Endothelial cell of umbilical vein (primary cell): ENCODE results near the gene HECTD2. TPM values are rescaled to one million over a fixed set of nuclear protein-coding genes. Genes with fewer than 3 reads are reported as not detected.

Experiments
- BruUV-seq: library from RNA; stranded (reverse); fragments of 400-500 nt; replicated peaks from 2 replicates; lab custom pipeline; 2021; lab: Mats Ljungman, UMichigan
- CTCF ChIA-PET: fragments of 300-600, 350-600 bp; sonication (Branson Sonifier 250); formaldehyde crosslinking; loops from one replicate; lab custom pipeline; 2021; ENCODE audit warnings: antibody characterized with exemption, inconsistent platforms; lab: Charles Lee
- POLR2A ChIA-PET: fragments of 300-600, 350-600 bp; sonication (Branson Sonifier 250); formaldehyde crosslinking; loops from one replicate; lab custom pipeline; 2021; ENCODE audit warnings: antibody characterized with exemption, inconsistent platforms; lab: Charles Lee
- DNase-seq: peaks from one replicate; pipeline ENCODE4 v3.0.0-alpha.2; 2011; ENCODE audit warnings: low read depth, low spot score
- FAIRE-seq: peaks from 2 replicates; lab custom pipeline; 2011; peaks lifted over from hg19 to GRCh38; lab: Jason Lieb, UNC
- H2AFZ ChIP-seq: 2 replicates; pipeline ENCODE4 v1.6.0; 2012; ENCODE audit warnings: low read depth, low read length, control low read depth, inconsistent platforms
- H3K27ac ChIP-seq: 2 replicates; pipeline ENCODE4 v1.5.1; 2011; ENCODE audit warnings: low read depth, mild to moderate bottlenecking, control low read depth, low read length, moderate library complexity; ENCODE audit not compliant: insufficient read depth
- H3K27me3 ChIP-seq, 2 experiments: 2 replicates each; pipeline versions ENCODE4 v1.6.0 to v1.6.1; 2011; ENCODE audit warnings: low read length in 2 of 2, mixed read lengths in 1 of 2; ENCODE audit not compliant: control insufficient read depth in 2 of 2, insufficient read depth in 2 of 2
- H3K36me3 ChIP-seq, 2 experiments: 2 replicates in 1 of 2; 3 replicates in 1 of 2; pipeline ENCODE4 v1.5.1; 2011; ENCODE audit warnings: low read length in 2 of 2, mild to moderate bottlenecking in 1 of 2, moderate library complexity in 1 of 2; ENCODE audit not compliant: control insufficient read depth in 2 of 2, insufficient read depth in 2 of 2; ENCODE audit errors: extremely low read depth in 1 of 2
- H3K4me1 ChIP-seq: 3 replicates; pipeline ENCODE4 v1.5.1; 2011; ENCODE audit warnings: mild to moderate bottlenecking, low read length; ENCODE audit not compliant: control insufficient read depth, insufficient read depth; ENCODE audit errors: extremely low read depth
- H3K4me2 ChIP-seq: 2 replicates; pipeline ENCODE4 v1.6.1; 2011; ENCODE audit warnings: low read length, control low read depth, mixed read lengths; ENCODE audit not compliant: insufficient read depth
- H3K4me3 ChIP-seq, 3 experiments: fragments of 200-600 bp in 1 of 3; sonication (generic), shearing (Covaris generic) in 1 of 3; replicated peaks in 1 of 3; 2 replicates each; pipeline ENCODE4 v1.5.1; 2011 to 2016; ENCODE audit warnings: control low read depth in 3 of 3, low read length in 3 of 3, mild to moderate bottlenecking in 2 of 3, inconsistent platforms in 1 of 3, low read depth in 1 of 3, moderate library complexity in 1 of 3; ENCODE audit not compliant: insufficient read depth in 1 of 3
- H3K79me2 ChIP-seq: 2 replicates; pipeline ENCODE4 v1.6.0; 2012; ENCODE audit warnings: low read length, inconsistent platforms; ENCODE audit not compliant: control insufficient read depth, insufficient read depth
- H3K9ac ChIP-seq: replicated peaks from 2 replicates; pipeline ENCODE3; 2011; ENCODE audit warnings: low read length, control low read depth; ENCODE audit not compliant: insufficient read depth; ENCODE audit errors: extremely low read depth
- H3K9me1 ChIP-seq: replicated peaks from 3 replicates; pipeline ENCODE4 v1.6.0; 2011; ENCODE audit warnings: mild to moderate bottlenecking, low read length; ENCODE audit not compliant: control insufficient read depth, insufficient read depth; ENCODE audit errors: extremely low read depth
- H3K9me3 ChIP-seq: replicated peaks from 2 replicates; pipeline ENCODE4 v1.5.1; 2012; ENCODE audit warnings: low read length, inconsistent platforms; ENCODE audit not compliant: control insufficient read depth, insufficient read depth
- H4K20me1 ChIP-seq: replicated peaks from 2 replicates; pipeline ENCODE3; 2011; ENCODE audit warnings: mild to moderate bottlenecking, low read length; ENCODE audit not compliant: control insufficient read depth, insufficient read depth; ENCODE audit errors: extremely low read depth
- EZH2 ChIP-seq: IDR thresholded peaks from 2 replicates; pipeline ENCODE4 v1.6.1; 2012; ENCODE audit warnings: borderline replicate concordance, low read depth, mild to moderate bottlenecking, moderate library complexity, low read length, inconsistent platforms; ENCODE audit not compliant: severe bottlenecking
- GATA2 ChIP-seq: IDR thresholded peaks from 2 replicates; pipeline ENCODE4 v1.7.0; 2011; ENCODE audit warnings: low read depth, mild to moderate bottlenecking, moderate library complexity, mixed read lengths, low read length; ENCODE audit not compliant: insufficient read length, insufficient read depth
- JUN ChIP-seq: IDR thresholded peaks from 2 replicates; pipeline ENCODE4 v1.6.1; 2011; ENCODE audit warnings: borderline replicate concordance, low read depth; ENCODE audit not compliant: insufficient read length, insufficient read depth
- MYC ChIP-seq: IDR thresholded peaks from one replicate; pipeline ENCODE4 v1.6.1; 2011; ENCODE audit warnings: mild to moderate bottlenecking, low read depth, low read length
- POLR2A ChIP-seq: IDR thresholded peaks from 2 replicates; pipeline ENCODE4 v1.6.1; 2012; ENCODE audit warnings: low read depth, mild to moderate bottlenecking, control low read depth, low read length
- dilution Hi-C: fragments of 300-500 bp; cut with MboI; formaldehyde crosslinking; loops from one replicate; pipeline ENCODE4 v1.15.0; 2019; ENCODE audit warnings: low sequenced_read_pairs; ENCODE audit not compliant: extremely low pct_ligation_motif_present
- intact Hi-C: fragments of 100-400 bp; cut with micrococcal nuclease; formaldehyde crosslinking; loops from one replicate; pipeline ENCODE4 v1.10.0; 2022
- polyA plus RNA-seq, 4 experiments: library from polyadenylated mRNA; depleted of rRNA in 3 of 4; stranded (reverse) in 3 of 4; unstranded in 1 of 4; fragments of >200 nt; gene quantifications; 2 replicates each; pipeline versions ENCODE4 v1.2.1 to v1.2.3, GENCODE V29; 2011 to 2012; ENCODE audit warnings: missing spikeins in 1 of 4
- total RNA-seq: library from RNA; stranded (reverse); gene quantifications from 2 replicates; pipeline ENCODE4 v1.2.3, GENCODE V29; 2021
- TF ChIP-seq, protein P1 (sequence below), 2 donors: IDR thresholded peaks; 1 replicate in 1 of 2; 2 replicates in 1 of 2; pipeline ENCODE4 v1.5.1; 2011; ENCODE audit warnings: low read length in 2 of 2, mild to moderate bottlenecking in 2 of 2, moderate library complexity in 2 of 2, control low read depth in 1 of 2, inconsistent platforms in 1 of 2, low read depth in 1 of 2; ENCODE audit not compliant: insufficient read depth in 1 of 2; ENCODE audit errors: extremely low read depth in 1 of 2

The HECTD2 gene
- total and polyA plus RNA-seq, 2 donors (not counting 3 experiments of a cell fraction or from before 2014, with no cell fraction given), result 4.2 to 10.7 TPM

DNA sequence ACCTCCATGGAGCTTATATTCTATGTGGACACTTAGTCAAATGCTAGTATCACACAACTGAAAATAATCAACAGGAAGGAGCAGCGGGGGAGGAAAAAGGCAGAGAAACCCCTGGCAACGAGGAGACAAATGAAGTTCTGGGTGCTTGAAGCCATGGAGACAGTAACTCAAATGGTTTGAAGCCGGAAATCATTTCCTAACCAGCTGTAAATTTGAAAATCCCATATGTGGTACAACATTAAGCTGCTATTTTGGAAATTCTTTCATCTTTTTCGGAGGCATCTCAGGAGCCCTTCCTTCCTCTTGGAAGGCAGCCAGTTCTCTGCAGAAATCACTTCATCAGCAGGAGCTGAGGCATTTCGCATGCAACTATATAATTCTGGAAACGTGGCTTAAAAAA, 131.3 kb downstream of the HECTD2 start:
- dilution Hi-C loops, result no loop called here
- DNase-seq (no peak), FAIRE-seq (no peak)
- TF ChIP-seq, protein P1, sequence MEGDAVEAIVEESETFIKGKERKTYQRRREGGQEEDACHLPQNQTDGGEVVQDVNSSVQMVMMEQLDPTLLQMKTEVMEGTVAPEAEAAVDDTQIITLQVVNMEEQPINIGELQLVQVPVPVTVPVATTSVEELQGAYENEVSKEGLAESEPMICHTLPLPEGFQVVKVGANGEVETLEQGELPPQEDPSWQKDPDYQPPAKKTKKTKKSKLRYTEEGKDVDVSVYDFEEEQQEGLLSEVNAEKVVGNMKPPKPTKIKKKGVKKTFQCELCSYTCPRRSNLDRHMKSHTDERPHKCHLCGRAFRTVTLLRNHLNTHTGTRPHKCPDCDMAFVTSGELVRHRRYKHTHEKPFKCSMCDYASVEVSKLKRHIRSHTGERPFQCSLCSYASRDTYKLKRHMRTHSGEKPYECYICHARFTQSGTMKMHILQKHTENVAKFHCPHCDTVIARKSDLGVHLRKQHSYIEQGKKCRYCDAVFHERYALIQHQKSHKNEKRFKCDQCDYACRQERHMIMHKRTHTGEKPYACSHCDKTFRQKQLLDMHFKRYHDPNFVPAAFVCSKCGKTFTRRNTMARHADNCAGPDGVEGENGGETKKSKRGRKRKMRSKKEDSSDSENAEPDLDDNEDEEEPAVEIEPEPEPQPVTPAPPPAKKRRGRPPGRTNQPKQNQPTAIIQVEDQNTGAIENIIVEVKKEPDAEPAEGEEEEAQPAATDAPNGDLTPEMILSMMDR (IDR thresholded peaks at IDR 0.05; ENCODE audit: extremely low read depth in 1 of 2, insufficient read depth in 1 of 2, low read depth in 1 of 2, low read length in 2 of 2), result no peak
- TF ChIP-seq GATA2, result no peak
- H3K9me1 ChIP-seq, result no peaks in the 10 kb centered on the region
- no peaks in the 10 kb centered on the region for H3K4me1 ChIP-seq
- ChIA-PET POLR2A (no interaction called here), CTCF (interaction anchor here (1.0 to 1.9 kb wide), 4 partner anchors 9 to 243 kb away, joined by 3 to 5 read pairs (median 4); no protein-coding TSS in a partner anchor)
- H3K27ac ChIP-seq, result no peak overlapping the region
- H3K36me3 ChIP-seq, result no peaks in the 10 kb centered on the region
- H3K4me2 ChIP-seq, result no peak overlapping the region
- no TSS peak for BruUV-seq
- H3K4me3 ChIP-seq, result no peak overlapping the region
- intact Hi-C loops, result no loop called here
- no peaks in the 10 kb centered on the region for H3K27me3 ChIP-seq
- no peak overlapping the region for H2AFZ ChIP-seq
- no peak overlapping the region for H3K9ac ChIP-seq
- no peaks in the 10 kb centered on the region for H4K20me1 ChIP-seq
- H3K9me3 ChIP-seq, result no peaks in the 10 kb centered on the region
- H3K79me2 ChIP-seq, result no peaks in the 10 kb centered on the region

DNA sequence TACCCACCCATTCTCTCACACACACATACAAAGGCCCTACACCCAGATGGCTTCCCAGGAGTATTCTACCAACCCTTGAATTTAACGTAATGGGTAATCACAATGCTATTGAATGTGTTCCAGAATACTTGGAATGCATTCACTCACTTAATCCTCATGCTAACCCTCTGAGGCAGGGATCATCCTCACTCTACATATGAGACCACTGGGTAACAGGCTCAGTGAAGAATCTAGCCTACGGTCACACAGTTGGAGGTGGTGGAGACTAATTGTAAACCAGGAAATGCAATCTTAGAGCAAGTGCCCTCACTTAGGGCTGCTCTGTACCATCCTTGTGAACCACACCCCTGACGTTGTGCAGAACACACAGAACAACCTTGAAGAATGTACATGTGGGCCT, 135.2 kb downstream of the HECTD2 start:
- H3K27me3 ChIP-seq, result no peaks in the 10 kb centered on the region
- H3K9me3 ChIP-seq, result no peaks in the 10 kb centered on the region
- FAIRE-seq, result no peak
- dilution Hi-C loops, result no loop called here
- H3K36me3 ChIP-seq, result no peaks in the 10 kb centered on the region
- no TSS peak for BruUV-seq
- ChIA-PET POLR2A (no interaction called here), CTCF (no interaction called here)
- H3K79me2 ChIP-seq, result no peaks in the 10 kb centered on the region
- DNase-seq, result no peak
- no peaks in the 10 kb centered on the region for H4K20me1 ChIP-seq
- intact Hi-C loops, result no loop called here
- no peak overlapping the region for H3K4me3 ChIP-seq
- H3K27ac ChIP-seq, result no peak overlapping the region
- H3K9ac ChIP-seq, result no peak overlapping the region
- no peak overlapping the region for H3K4me2 ChIP-seq
- no peaks in the 10 kb centered on the region for H3K9me1 ChIP-seq
- no peak overlapping the region for H2AFZ ChIP-seq
- TF ChIP-seq POLR2A, result no peak
- no peak for TF ChIP-seq JUN
- TF ChIP-seq EZH2, result no peak
- no peak for TF ChIP-seq MYC
- no peaks in the 10 kb centered on the region for H3K4me1 ChIP-seq
